K562 (cell line): ENCODE results near the gene DLX2. TPM values are rescaled to one million over a fixed set of nuclear protein-coding genes. Genes with fewer than 3 reads are reported as not detected.

Experiments used
- BCLAF1 ChIP-seq, 2 experiments: fragments of 450-650 bp in 1 of 2; IDR thresholded peaks; 2 replicates each; pipeline ENCODE4 v1.6.1; 2011 to 2017; ENCODE audit warnings: low read depth in 2 of 2, antibody characterized with exemption in 1 of 2, borderline replicate concordance in 1 of 2, low read length in 1 of 2, mild to moderate bottlenecking in 1 of 2, mixed read lengths in 1 of 2; ENCODE audit not compliant: control insufficient read depth in 1 of 2
- CHAMP1 ChIP-seq: fragments of 450-650 bp; IDR thresholded peaks from 2 replicates; pipeline ENCODE4 v1.6.1; 2016; ENCODE audit warnings: mild to moderate bottlenecking
- CXXC5 ChIP-seq: fragments of 250-450 bp; sonication (Bioruptor Pico); IDR thresholded peaks from 2 replicates; pipeline ENCODE4 v1.8.0; 2022; ENCODE audit warnings: inconsistent platforms, mild to moderate bottlenecking, moderate library complexity
- FOXK2 ChIP-seq, 2 experiments: fragments of 450-650 bp; IDR thresholded peaks in 1 of 2; conservative IDR thresholded peaks in 1 of 2; 2 replicates each; pipeline ENCODE4 v1.6.1; 2016; ENCODE audit warnings: low read depth in 2 of 2, mild to moderate bottlenecking in 1 of 2
- HLTF ChIP-seq: fragments of 450-650 bp; IDR thresholded peaks from 2 replicates; pipeline ENCODE4 v1.6.1; 2016
- RERE ChIP-seq: sonication (generic); formaldehyde crosslinking; IDR thresholded peaks from 2 replicates; pipeline ENCODE4 v1.8.0; 2023; ENCODE audit warnings: missing genetic modification reagents, mild to moderate bottlenecking, borderline replicate concordance
- RFX5 ChIP-seq: IDR thresholded peaks from 2 replicates; pipeline ENCODE4 v1.6.1; 2011; ENCODE audit warnings: low read depth, mild to moderate bottlenecking, improper control_type of control experiment, low read length
- STAT5A ChIP-seq: IDR thresholded peaks from 2 replicates; pipeline ENCODE4 v1.6.1; 2012; ENCODE audit warnings: low read length, inconsistent platforms, borderline replicate concordance
- TSC22D4 ChIP-seq: fragments of 450-650 bp; IDR thresholded peaks from 2 replicates; pipeline ENCODE4 v1.6.1; 2016; ENCODE audit warnings: missing genetic modification characterization, missing biosample characterization, control low read depth
- YBX1 ChIP-seq: fragments of 450-650 bp; IDR thresholded peaks from 2 replicates; pipeline ENCODE4 v1.7.1; 2016; ENCODE audit warnings: mild to moderate bottlenecking
- ZNF263 ChIP-seq: sonication (generic); formaldehyde crosslinking; IDR thresholded peaks from 2 replicates; pipeline ENCODE4 v1.8.0; 2022; ENCODE audit warnings: mild to moderate bottlenecking, missing genetic modification reagents, borderline replicate concordance
- polyA plus RNA-seq, 8 experiments: library from polyadenylated mRNA; depleted of rRNA in 4 of 8; stranded (reverse) in 5 of 8; unstranded in 3 of 8; fragments of >200 nt; fragmentation: Nextera tagmentation in 2 of 8; fragmentation: Illumina TruSeq in 1 of 8; extraction: Ambion mirVana in 2 of 8; extraction: Trizol in 1 of 8; gene quantifications; 2 replicates each; pipeline versions ENCODE4 v1.2.1 to v1.2.3, GENCODE V29; 2011 to 2014; ENCODE audit warnings: inconsistent platforms in 1 of 8, missing spikeins in 1 of 8
- total RNA-seq, 7 experiments: library from RNA; depleted of rRNA in 6 of 7; stranded (reverse); fragments of >200 nt in 6 of 7; fragmentation: Illumina TruSeq in 2 of 7; extraction: Trizol in 2 of 7; gene quantifications; 2 replicates each; pipeline versions ENCODE4 v1.2.1 to v1.2.3, GENCODE V29; 2011 to 2021; ENCODE audit warnings: low replicate concordance in 1 of 7

Gene DLX2
- total and polyA plus RNA-seq, 9 of the 15 experiments (the other 6 are each of a cell fraction or from before 2014, with no cell fraction given): 0.14 to 4.3 (median 0.86) TPM

GRCh38 chr2:172102391-172103359 is at the start of gene DLX2 (continued):
- TF ChIP-seq YBX1 (no peak), TSC22D4 (tag) (no peak), HLTF (0 out of 2 replicates have a peak, but pooled peaks have one; percentile 31), RERE (CRISPR knock-in tag) (no peak), CXXC5 (CRISPR knock-in tag) (peak; percentile 74), ZNF263 (CRISPR knock-in tag) (no peak), STAT5A (no peak; the same call in 1 of the 2 replicates), RFX5 (no peak), BCLAF1 (IDR thresholded peaks at IDR 0.05; ENCODE audit: borderline replicate concordance in 1 of 2, control insufficient read depth in 1 of 2, low read depth in 2 of 2, low read length in 1 of 2) (no peak), FOXK2 (conservative IDR thresholded peaks at IDR 0.05 in 1 of 2, IDR thresholded peaks at IDR 0.05 in 1 of 2; ENCODE audit: low read depth in 2 of 2) (peak in 1 of 2 experiments; percentile 57; a peak in 1 of 4 replicates), CHAMP1 (no peak)
